WTC11 (cell line): ENCODE data around the gene OR4D11.

Source experiments
- AFF4 ChIP-seq: sonication (generic); formaldehyde crosslinking; IDR thresholded peaks from 2 replicates; pipeline ENCODE4 v1.8.1; 2023; ENCODE audit warnings: mild to moderate bottlenecking, missing genetic modification reagents, borderline replicate concordance
- ATF3 ChIP-seq: sonication (generic); formaldehyde crosslinking; conservative IDR thresholded peaks from 2 replicates; pipeline ENCODE4 v1.8.1; 2022; ENCODE audit warnings: mild to moderate bottlenecking, missing genetic modification reagents
- CREB1 ChIP-seq: sonication (generic); formaldehyde crosslinking; IDR thresholded peaks from 2 replicates; pipeline ENCODE4 v1.8.0; 2023; ENCODE audit warnings: mild to moderate bottlenecking, missing genetic modification reagents
- CTCF ChIP-seq: fragments of 200-600 bp; IDR thresholded peaks from 2 replicates; pipeline ENCODE4 v1.8.0; 2022; ENCODE audit warnings: antibody characterized with exemption
- ESRRA ChIP-seq: sonication (generic); formaldehyde crosslinking; IDR thresholded peaks from 2 replicates; pipeline ENCODE4 v1.8.1; 2022; ENCODE audit warnings: mild to moderate bottlenecking, missing genetic modification reagents, borderline replicate concordance
- MAX ChIP-seq: sonication (generic); formaldehyde crosslinking; IDR thresholded peaks from 2 replicates; pipeline ENCODE4 v1.8.0; 2022; ENCODE audit warnings: mild to moderate bottlenecking, missing genetic modification reagents
- NFYB ChIP-seq: sonication (generic); formaldehyde crosslinking; conservative IDR thresholded peaks from 2 replicates; pipeline ENCODE4 v1.8.0; 2022; ENCODE audit warnings: low read depth, missing genetic modification reagents
- PREB ChIP-seq: sonication (generic); formaldehyde crosslinking; IDR thresholded peaks from 2 replicates; pipeline ENCODE4 v1.8.1; 2022; ENCODE audit warnings: mild to moderate bottlenecking, missing genetic modification reagents, moderate library complexity, borderline replicate concordance
- TCF7 ChIP-seq: sonication (generic); formaldehyde crosslinking; IDR thresholded peaks from 2 replicates; pipeline ENCODE4 v1.8.0; 2022; ENCODE audit warnings: mild to moderate bottlenecking, low read depth, missing genetic modification reagents, moderate library complexity
- ZNF263 ChIP-seq: sonication (generic); formaldehyde crosslinking; IDR thresholded peaks from 2 replicates; pipeline ENCODE4 v1.8.1; 2022; ENCODE audit warnings: low read depth, mild to moderate bottlenecking, moderate library complexity, missing genetic modification reagents
- TF ChIP-seq, protein P1 (sequence below): sonication (generic); formaldehyde crosslinking; IDR thresholded peaks from 2 replicates; pipeline ENCODE4 v1.8.0; 2023; ENCODE audit warnings: missing genetic modification reagents
- TF ChIP-seq, protein P2 (sequence below): sonication (generic); formaldehyde crosslinking; IDR thresholded peaks from 2 replicates; pipeline ENCODE4 v1.8.0; 2023; ENCODE audit warnings: mild to moderate bottlenecking, missing genetic modification reagents

- TF ChIP-seq ATF3 (CRISPR knock-in tag) (no peak), CTCF (no peak), NFYB (CRISPR knock-in tag) (no peak), ZNF263 (no peak), AFF4 (CRISPR knock-in tag) (no peak), PREB (no peak), CREB1 (CRISPR knock-in tag) (no peak), ESRRA (CRISPR knock-in tag) (no peak), MAX (CRISPR knock-in tag) (no peak), TCF7 (no peak)
- TF ChIP-seq, protein P1, sequence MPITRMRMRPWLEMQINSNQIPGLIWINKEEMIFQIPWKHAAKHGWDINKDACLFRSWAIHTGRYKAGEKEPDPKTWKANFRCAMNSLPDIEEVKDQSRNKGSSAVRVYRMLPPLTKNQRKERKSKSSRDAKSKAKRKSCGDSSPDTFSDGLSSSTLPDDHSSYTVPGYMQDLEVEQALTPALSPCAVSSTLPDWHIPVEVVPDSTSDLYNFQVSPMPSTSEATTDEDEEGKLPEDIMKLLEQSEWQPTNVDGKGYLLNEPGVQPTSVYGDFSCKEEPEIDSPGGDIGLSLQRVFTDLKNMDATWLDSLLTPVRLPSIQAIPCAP (CRISPR knock-in tag), result no peak
- TF ChIP-seq, protein P2, sequence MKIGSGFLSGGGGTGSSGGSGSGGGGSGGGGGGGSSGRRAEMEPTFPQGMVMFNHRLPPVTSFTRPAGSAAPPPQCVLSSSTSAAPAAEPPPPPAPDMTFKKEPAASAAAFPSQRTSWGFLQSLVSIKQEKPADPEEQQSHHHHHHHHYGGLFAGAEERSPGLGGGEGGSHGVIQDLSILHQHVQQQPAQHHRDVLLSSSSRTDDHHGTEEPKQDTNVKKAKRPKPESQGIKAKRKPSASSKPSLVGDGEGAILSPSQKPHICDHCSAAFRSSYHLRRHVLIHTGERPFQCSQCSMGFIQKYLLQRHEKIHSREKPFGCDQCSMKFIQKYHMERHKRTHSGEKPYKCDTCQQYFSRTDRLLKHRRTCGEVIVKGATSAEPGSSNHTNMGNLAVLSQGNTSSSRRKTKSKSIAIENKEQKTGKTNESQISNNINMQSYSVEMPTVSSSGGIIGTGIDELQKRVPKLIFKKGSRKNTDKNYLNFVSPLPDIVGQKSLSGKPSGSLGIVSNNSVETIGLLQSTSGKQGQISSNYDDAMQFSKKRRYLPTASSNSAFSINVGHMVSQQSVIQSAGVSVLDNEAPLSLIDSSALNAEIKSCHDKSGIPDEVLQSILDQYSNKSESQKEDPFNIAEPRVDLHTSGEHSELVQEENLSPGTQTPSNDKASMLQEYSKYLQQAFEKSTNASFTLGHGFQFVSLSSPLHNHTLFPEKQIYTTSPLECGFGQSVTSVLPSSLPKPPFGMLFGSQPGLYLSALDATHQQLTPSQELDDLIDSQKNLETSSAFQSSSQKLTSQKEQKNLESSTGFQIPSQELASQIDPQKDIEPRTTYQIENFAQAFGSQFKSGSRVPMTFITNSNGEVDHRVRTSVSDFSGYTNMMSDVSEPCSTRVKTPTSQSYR (CRISPR knock-in tag), result no peak
These were observed 44.9 kb downstream of the OR4D11 start for GRCh38 chr11:59548309-59548656.
